Stimulated activated CD8-positive, alpha-beta memory T cell treated with anti-CD3 and anti-CD28 coated beads, Interleukin-7, amount 100 ng/mL, for 24 hours (primary cell): Measurements from ENCODE around the gene TMEM170B.
"Not testable (repeated sequence)": the region's sequence is repeated elsewhere in the genome, so short reads cannot be mapped to it uniquely, and the experiment has no call there.

Source experiments
- DNase-seq: peaks from one replicate; pipeline ENCODE4 v3.0.0-alpha.2; 2020; ENCODE audit warnings: low read depth

The TMEM170B gene

DNA sequence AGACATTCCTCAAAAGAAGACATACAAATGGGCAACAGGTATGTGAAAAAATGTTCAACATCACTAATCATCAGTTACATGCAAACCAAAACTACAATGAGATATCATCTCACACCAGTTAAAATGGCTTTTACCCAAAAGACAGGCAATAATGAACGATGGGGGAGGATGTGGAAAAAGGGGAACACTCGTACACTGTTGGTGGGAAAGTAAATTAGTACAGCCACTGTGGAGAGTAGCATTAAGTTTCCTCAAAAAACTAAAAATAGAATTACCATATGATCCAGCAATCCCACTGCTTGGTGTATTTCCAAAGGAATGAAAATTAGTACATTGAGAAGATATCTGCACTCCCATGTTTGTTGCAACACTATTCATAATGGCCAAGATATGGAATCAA, 8.6 kb upstream of the TMEM170B start:
- no peak for DNase-seq

DNA sequence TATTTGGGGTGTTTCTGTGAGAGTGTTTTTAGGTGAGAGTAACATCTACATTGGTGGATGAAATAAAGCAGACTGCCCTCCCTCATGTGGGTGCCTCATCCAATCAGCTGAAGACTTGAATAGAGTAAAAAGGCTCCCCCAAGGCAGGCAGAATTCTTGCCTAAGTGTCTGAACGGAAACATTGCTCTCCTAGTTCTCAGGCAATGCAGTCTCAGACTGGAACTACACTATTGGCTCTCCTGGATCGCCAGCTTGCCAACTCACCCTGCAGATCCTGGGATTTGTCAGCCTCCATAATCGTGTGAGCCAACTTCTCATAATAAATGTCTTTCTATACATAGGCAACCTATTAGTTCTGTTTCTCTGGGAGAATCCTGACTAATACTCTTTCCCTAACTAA, 5.5 kb upstream of the TMEM170B start:
- DNase-seq = no peak

GRCh38 chr6:11534561-11534960, 3.0 kb upstream of the TMEM170B start:
- DNase-seq = no peak

DNA sequence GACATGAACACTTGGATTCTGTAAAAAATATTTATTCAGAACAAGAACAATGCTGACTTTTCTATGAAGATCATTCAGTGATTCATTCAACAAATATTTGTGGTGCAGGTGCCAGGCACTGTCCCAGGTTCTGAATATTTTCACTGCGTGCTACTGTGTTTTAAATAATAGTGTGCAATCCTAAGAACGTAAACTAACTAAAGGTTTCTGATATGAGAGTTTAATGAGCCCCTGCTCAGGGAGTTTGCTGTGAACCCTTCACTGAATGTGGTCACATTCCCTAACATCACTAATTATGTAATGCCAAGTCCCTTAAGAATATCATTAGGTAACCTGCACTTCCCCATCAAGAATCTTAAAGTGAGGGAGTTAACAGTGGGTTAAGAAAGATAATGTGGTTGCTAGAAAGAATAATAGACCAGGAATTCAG, 1.7 kb upstream of the TMEM170B start:
- DNase-seq = no peak

GRCh38 chr6:11536795-11537194, 754 bp upstream of the TMEM170B start:
- no peak for DNase-seq

- no peak for DNase-seq
Measured at GRCh38 chr6:11538052-11538818, 686 bp downstream of the TMEM170B start.

DNA sequence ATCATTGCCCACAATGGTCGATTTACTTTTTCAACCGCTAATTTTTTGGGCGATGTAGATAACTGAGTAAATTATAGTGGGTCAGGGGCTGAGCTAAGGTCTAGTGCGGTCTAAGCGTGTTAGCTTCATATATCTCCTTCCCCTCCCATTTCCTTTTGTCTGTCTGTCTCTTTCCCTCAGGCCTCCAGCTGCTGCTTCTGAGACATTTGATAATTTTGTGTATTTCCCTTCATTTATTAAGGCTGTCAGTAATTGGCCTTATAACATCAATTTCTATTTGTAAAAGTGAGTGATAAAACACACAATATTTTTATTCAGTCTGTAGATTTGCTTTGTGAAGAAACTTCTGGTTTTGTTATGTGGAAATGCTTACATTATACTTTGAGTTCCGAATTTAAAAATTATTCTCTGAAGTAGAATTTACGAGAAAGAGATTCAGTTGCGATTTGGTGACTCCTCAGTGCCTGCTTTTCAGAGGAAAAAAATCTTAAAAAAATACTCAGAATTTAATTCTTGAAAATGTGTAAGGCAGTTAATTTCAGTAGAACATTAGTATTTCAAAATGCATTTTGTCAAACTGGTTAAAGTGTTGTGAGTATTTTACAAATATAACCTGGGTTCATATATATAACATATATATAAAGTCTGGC, 1.4 kb downstream of the TMEM170B start:
- no peak for DNase-seq

DNA sequence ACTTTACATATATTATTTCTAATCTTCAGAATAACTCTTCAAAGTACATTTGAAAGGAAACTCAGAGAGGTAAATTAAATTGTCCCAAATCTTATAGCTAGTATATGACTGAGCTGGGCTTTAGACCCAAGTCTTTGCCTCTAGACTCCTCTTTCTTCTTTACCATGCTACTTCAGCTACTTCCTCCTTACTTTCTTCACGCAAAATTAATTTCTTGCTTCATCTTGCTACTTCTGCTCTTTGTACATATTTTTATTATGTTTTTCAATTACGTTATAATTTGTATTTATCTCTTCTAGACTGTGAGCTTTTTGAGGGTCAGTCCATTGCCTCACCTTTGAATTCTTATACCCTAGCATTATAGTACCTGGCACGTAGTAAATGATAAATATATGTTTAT, 5.3 kb downstream of the TMEM170B start:
- no peak for DNase-seq

GRCh38 chr6:11543919-11544518, 6.5 kb downstream of the TMEM170B start:
- no peak for DNase-seq

DNA sequence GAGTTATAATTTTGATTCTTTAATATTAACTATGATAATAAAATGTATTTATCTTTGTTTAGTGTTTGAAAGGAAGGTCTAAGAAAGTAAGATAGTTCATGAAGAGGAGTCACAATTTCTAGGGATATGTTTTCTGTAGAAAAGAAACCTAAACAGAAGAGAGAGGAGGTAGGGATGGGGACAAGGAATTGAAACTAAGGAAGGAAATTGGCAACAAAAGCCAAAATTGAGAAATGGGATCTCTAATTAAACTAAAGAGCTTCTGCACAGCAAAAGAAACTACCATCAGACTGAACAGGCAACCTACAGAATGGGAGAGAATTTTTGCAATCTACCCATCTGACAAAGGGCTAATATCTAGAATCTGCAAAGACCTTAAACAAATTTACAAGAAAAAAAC, 10.3 kb downstream of the TMEM170B start:
- not testable (repeated sequence) for DNase-seq

DNA sequence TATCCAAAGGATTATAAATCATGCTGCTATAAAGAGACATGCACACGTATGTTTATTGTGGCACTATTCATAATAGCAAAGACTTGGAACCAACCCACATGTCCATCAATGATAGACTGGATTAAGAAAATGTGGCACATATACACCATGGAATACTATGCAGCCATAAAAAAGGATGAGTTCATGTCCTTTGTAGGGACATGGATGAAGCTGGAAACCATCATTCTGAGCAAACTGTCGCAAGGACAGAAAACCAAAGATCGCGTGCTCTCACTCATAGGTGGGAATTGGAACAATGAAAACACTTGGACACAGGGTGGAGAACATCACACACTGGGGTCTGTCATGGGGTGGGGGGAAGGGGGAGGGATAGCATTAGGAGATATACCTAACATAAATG, 11.0 kb downstream of the TMEM170B start:
- DNase-seq = not testable (repeated sequence)

GRCh38 chr6:11551053-11551452, 13.5 kb downstream of the TMEM170B start:
- no peak for DNase-seq

GRCh38 chr6:11552442-11552841, 14.9 kb downstream of the TMEM170B start:
- no peak for DNase-seq

DNA sequence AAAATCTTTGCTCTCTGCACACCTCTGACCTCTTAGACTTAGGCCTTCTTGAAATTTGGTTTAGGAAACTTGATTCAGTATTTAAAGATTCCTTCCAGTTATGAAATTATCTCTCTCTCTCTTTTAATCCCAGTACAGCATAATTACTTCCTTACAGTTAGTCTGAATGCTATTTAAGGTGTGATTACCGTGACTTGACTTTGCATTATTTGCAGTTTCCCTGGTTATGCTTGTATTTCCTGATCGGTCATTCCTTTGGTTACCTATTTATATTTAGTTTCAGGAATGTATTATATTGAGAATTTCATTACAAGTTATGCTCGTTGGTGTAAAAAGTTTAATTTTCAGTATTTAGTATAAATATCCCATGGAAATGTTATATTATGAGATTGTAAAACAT, 16.3 kb downstream of the TMEM170B start:
- DNase-seq = no peak

GRCh38 chr6:11556309-11556708, 18.8 kb downstream of the TMEM170B start:
- no peak for DNase-seq

DNA sequence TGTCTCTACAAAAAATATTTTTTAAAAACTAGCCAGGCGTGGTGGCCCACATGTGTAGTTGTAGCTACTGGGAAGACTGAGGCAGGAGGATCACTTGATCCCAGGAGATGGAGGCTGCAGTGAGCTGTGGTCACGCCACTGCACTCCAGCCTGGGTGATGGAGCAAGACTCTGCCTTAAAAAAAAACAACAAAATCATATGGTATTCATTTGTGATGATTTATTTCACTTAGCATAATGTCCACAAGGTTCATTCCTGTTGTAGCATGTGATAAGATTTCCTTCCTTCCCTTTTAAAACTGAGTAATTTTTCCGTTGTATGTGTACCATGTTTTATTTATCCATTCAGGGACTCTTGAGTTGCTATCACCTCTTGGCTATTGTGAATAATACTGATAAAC, 26.2 kb downstream of the TMEM170B start:
- DNase-seq = no peak

DNA sequence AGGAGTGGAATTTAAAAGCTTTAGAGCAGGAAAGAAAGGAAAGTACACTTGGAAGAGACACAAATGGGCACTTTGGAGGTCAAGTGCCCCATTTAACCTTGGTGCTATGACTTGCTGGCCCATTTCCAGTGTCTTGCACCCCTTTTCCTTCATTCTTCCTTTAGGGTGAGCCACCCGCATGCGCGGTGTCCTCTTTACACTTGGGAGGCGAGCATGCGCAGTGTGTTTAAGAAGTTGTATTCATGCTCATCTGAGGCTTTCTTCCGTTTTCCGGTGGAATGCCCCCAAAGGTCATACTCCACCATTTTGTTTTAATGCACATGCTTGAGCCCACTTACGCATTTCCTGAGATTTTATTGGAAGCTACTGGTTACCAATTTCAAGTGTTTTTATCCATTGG, 29.1 kb downstream of the TMEM170B start:
- no peak for DNase-seq

DNA sequence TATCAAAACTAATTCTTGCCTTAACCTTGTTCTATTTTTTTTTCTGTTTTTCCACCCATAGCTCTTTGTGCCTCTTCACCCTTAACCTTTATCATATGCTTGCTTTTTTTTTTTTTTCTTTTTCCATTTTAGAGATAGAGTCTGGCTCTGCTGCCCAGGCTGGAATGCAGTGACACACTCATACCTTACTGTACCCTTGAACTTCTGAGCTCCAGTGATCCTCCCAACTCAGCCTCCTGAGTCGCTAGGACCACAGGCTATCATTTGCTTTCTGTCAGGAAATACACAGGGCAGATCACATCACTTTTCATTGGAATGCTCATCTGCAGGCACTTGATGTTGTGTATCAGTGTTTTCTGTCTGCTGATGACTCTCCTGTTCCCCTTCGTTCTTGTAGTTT, 33.5 kb downstream of the TMEM170B start:
- DNase-seq = no peak

DNA sequence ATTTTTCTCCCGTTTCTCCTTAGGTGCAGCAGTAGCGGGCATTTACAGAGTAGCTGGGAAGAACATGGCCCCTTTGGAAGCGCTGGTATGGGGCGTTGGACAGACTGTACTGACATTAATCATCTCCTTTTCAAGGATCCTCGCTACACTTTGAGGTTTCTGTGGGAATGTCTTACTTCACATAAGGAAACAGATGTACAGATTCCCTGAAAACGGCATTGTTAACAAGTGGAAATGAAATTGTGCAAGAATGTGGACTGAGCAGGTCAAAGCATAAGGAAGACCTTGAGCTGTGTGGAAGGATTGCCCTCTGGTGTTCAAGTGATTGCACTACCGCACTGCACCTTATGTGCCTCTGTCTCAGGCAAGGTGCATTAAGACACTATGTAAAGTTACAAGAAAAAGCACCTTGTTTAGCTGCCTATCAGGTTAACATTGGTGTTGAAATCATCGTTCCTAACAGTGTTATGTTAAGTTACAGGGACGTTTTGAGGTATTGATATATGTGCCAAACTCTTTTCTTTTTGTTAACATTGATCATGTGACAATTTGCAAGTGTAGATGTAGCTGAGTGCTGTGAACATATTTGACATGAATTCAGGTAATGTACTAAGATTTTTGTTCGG, 38.0 kb downstream of the TMEM170B start:
- DNase-seq = no peak

DNA sequence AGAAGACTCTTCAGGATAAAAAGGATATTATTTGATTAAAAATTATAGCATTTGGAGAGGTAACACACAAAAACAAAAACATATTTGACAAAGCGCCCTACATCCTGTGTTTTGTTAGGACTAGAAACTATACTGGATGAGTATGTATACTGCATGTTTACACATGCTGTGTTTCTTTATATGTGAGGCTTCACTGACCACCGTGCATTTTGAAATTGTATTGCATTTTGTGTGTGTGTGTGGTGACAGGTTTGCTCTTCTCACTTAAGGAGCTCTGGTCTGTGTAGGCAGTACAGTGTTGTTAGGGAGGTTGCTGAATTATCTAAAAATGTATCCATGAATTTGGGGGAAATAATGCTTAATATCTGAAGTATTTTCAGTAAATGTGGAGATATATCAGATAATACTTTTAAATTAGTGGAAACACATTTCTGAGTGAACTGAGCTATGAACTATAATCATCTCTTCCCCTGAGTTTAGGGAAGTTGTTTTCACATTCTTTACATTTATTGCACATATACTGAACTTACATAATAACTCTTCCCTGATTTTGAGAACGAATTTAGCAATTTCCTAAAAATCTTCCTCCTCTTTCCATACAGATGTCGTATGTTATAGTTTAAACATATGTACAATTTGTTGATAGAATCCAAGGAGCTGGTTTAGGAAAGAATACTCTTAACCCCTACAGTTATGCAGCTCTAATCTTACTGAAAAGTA, 43.3 kb downstream of the TMEM170B start:
- DNase-seq = no peak

GRCh38 chr6:11584244-11584643, 46.7 kb downstream of the TMEM170B start:
- no peak for DNase-seq

DNA sequence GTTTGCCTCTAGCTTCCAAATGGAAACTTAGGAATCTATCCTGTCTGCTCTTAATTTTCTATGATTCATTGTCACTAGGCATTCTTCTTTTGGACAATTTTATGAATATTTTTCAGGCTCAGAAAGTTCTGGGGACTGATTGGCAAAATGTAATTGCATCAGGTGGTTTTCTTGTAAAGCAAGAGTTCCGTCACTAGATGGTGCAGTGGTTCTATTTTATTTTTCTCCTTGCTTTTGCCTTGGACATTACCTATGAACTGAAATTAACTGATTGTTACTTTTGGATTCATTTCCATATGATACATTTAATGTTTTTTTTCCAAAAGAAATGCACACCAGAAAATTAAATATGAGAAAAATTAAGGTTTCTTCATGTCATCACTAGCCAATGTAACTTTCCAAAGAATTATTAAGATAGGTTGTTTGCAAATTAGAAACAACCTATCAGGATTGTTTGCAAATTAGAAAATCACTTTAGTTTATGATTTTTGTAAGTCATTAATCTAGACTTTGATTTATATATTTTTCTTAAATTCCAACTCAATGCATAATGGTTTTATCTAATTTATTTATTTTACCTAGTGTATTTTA, 48.0 kb downstream of the TMEM170B start:
- no peak for DNase-seq
